Neural progenitor cell (in vitro differentiated cells): Measurements from ENCODE around the gene PARP14.
"Not testable (repeated sequence)": the region's sequence is repeated elsewhere in the genome, so short reads cannot be mapped to it uniquely, and the experiment has no call there.

Experiments used
- EZH2 ChIP-seq: fragments of 200-600 bp; sonication (generic); IDR thresholded peaks from 2 replicates; pipeline ENCODE4 v1.6.1; 2017; ENCODE audit warnings: antibody characterized with exemption, mild to moderate bottlenecking, moderate library complexity
- TF ChIP-seq, protein P1 (sequence below): fragments of 200-600 bp; sonication (generic); IDR thresholded peaks from 2 replicates; pipeline ENCODE4 v1.5.1; 2017; ENCODE audit warnings: antibody characterized with exemption, mild to moderate bottlenecking

DNA sequence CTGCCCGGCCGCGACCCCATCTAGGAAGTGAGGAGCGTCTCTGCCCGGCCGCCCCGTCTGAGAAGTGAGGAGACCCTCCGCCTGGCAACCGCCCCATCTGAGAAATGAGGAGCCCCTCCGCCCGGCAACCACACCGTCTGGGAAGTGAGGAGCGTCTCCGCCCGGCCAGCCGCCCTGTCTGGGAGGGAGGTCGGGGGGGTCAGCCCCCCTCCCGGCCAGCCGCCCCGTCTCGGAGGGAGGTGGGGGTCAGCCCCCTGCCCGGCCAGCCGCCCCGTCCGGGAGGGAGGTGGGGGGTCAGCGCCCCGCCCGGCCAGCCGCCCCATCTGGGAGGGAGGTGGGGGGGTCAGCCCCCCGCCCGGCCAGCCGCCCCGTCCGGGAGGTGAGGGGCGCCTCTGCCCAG, 66.7 kb downstream of the PARP14 start:
- TF ChIP-seq, protein P1, sequence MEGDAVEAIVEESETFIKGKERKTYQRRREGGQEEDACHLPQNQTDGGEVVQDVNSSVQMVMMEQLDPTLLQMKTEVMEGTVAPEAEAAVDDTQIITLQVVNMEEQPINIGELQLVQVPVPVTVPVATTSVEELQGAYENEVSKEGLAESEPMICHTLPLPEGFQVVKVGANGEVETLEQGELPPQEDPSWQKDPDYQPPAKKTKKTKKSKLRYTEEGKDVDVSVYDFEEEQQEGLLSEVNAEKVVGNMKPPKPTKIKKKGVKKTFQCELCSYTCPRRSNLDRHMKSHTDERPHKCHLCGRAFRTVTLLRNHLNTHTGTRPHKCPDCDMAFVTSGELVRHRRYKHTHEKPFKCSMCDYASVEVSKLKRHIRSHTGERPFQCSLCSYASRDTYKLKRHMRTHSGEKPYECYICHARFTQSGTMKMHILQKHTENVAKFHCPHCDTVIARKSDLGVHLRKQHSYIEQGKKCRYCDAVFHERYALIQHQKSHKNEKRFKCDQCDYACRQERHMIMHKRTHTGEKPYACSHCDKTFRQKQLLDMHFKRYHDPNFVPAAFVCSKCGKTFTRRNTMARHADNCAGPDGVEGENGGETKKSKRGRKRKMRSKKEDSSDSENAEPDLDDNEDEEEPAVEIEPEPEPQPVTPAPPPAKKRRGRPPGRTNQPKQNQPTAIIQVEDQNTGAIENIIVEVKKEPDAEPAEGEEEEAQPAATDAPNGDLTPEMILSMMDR, result not testable (repeated sequence)
- TF ChIP-seq EZH2, result not testable (repeated sequence)
